Suprapubic skin (tissue), 4 donors: ENCODE measurements around the gene RNF150.

Experiments used
- CTCF ChIP-seq, 2 donors: fragments of 200-600 bp in 1 of 2; fragments of 450-650 bp in 1 of 2; sonication (generic) in 1 of 2; IDR thresholded peaks; one replicate each; pipeline ENCODE4 v1.5.1; 2016 to 2019; ENCODE audit warnings: antibody characterized with exemption in 2 of 2, mild to moderate bottlenecking in 1 of 2, moderate library complexity in 1 of 2
- POLR2A ChIP-seq, 2 donors: fragments of 450-650 bp; IDR thresholded peaks; one replicate each; pipeline ENCODE4 v1.6.1; 2017; ENCODE audit warnings: antibody characterized with exemption in 2 of 2, mild to moderate bottlenecking in 2 of 2, moderate library complexity in 2 of 2
- POLR2AphosphoS5 ChIP-seq, 3 donors: sonication (generic); formaldehyde crosslinking; IDR thresholded peaks; one replicate each; pipeline ENCODE4 v1.6.1; 2017; ENCODE audit warnings: antibody characterized with exemption in 3 of 3

- TF ChIP-seq CTCF (IDR thresholded peaks at IDR 0.05) (no peak), POLR2AphosphoS5 (IDR thresholded peaks at IDR 0.05) (no peak), POLR2A (IDR thresholded peaks at IDR 0.05) (no peak)
Observed at GRCh38 chr4:141170671-141171070, 37.4 kb upstream of the RNF150 start.
